ENCODE measurements around the gene INTS7. TPM values are rescaled to one million over a fixed set of nuclear protein-coding genes. Genes with fewer than 3 reads are reported as not detected.

Gene INTS7
- total RNA-seq (2014; rRNA removed; shearing (Covaris generic)), result 9.4 and 15.3 TPM in 2 replicates

- peak; percentile 99 for DNase-seq (ENCODE audit: low spot score)
- in situ Hi-C loops (cut with HindIII; ENCODE audit: low sequenced_read_pairs), result no loop called here
Measured at GRCh38 chr1:212035123-212035834, at the start of gene INTS7, which contains the start of gene DTL. Gene INTS7 (minus strand): TSS chr1:212035557. CDS start chr1:212035437, 120 bp downstream. Gene DTL (plus strand): TSS chr1:212035748. CDS start chr1:212035891, 143 bp downstream.

GRCh38 chr1:212082765-212083406 is 47.5 kb upstream of the INTS7 start:
- no peak for DNase-seq (ENCODE audit: low spot score)
- in situ Hi-C loops (cut with HindIII; ENCODE audit: low sequenced_read_pairs), result no loop called here

GRCh38 chr1:212078826-212079225 is 43.5 kb upstream of the INTS7 start:
- no peak for DNase-seq (ENCODE audit: low spot score)
- in situ Hi-C loops (cut with HindIII; ENCODE audit: low sequenced_read_pairs), result no loop called here

GRCh38 chr1:212077028-212077427 is 41.7 kb upstream of the INTS7 start:
- no peak for DNase-seq (ENCODE audit: low spot score)
- in situ Hi-C loops (cut with HindIII; ENCODE audit: low sequenced_read_pairs), result no loop called here

- DNase-seq (ENCODE audit: low spot score), result no peak
- in situ Hi-C loops (cut with HindIII; ENCODE audit: low sequenced_read_pairs), result no loop called here
Measured at GRCh38 chr1:212074856-212075255, 39.5 kb upstream of the INTS7 start.

GRCh38 chr1:212074313-212074712 is 39.0 kb upstream of the INTS7 start:
- in situ Hi-C loops (cut with HindIII; ENCODE audit: low sequenced_read_pairs), result no loop called here
- DNase-seq (ENCODE audit: low spot score), result no peak

GRCh38 chr1:212073490-212073889 is 38.1 kb upstream of the INTS7 start:
- in situ Hi-C loops (cut with HindIII; ENCODE audit: low sequenced_read_pairs), result no loop called here
- DNase-seq (ENCODE audit: low spot score), result no peak

- in situ Hi-C loops (cut with HindIII; ENCODE audit: low sequenced_read_pairs), result no loop called here
Measured at GRCh38 chr1:212072047-212072446, 36.7 kb upstream of the INTS7 start.

GRCh38 chr1:212070720-212071302 is 35.5 kb upstream of the INTS7 start:
- in situ Hi-C loops (cut with HindIII; ENCODE audit: low sequenced_read_pairs), result no loop called here
- DNase-seq (ENCODE audit: low spot score), result peak; percentile 40

More at GRCh38 chr1:212072047-212072446, 36.7 kb upstream of the INTS7 start:
- no peak for DNase-seq (ENCODE audit: low spot score)

GRCh38 chr1:212067787-212068186 is 32.4 kb upstream of the INTS7 start:
- DNase-seq (ENCODE audit: low spot score), result no peak
- in situ Hi-C loops (cut with HindIII; ENCODE audit: low sequenced_read_pairs), result no loop called here

GRCh38 chr1:212062832-212063438 is 27.6 kb upstream of the INTS7 start:
- in situ Hi-C loops (cut with HindIII; ENCODE audit: low sequenced_read_pairs), result no loop called here
- DNase-seq (ENCODE audit: low spot score), result peak; percentile 55

GRCh38 chr1:212060632-212061472 is 25.5 kb upstream of the INTS7 start:
- in situ Hi-C loops (cut with HindIII; ENCODE audit: low sequenced_read_pairs), result no loop called here
- no peak for DNase-seq (ENCODE audit: low spot score)

GRCh38 chr1:212055333-212055732 is 20.0 kb upstream of the INTS7 start:
- in situ Hi-C loops (cut with HindIII; ENCODE audit: low sequenced_read_pairs), result no loop called here
- no peak for DNase-seq (ENCODE audit: low spot score)

GRCh38 chr1:212053993-212054392 is 18.6 kb upstream of the INTS7 start:
- in situ Hi-C loops (cut with HindIII; ENCODE audit: low sequenced_read_pairs), result no loop called here
- no peak for DNase-seq (ENCODE audit: low spot score)

GRCh38 chr1:212045981-212046380 is 10.6 kb upstream of the INTS7 start:
- in situ Hi-C loops (cut with HindIII; ENCODE audit: low sequenced_read_pairs), result no loop called here
- no peak for DNase-seq (ENCODE audit: low spot score)

- in situ Hi-C loops (cut with HindIII; ENCODE audit: low sequenced_read_pairs), result no loop called here
- no peak for DNase-seq (ENCODE audit: low spot score)
Measured at GRCh38 chr1:212044851-212045250, 9.5 kb upstream of the INTS7 start.

GRCh38 chr1:212042436-212042835 is 7.1 kb upstream of the INTS7 start:
- in situ Hi-C loops (cut with HindIII; ENCODE audit: low sequenced_read_pairs), result no loop called here

GRCh38 chr1:212040629-212041412 is 5.5 kb upstream of the INTS7 start:
- no peak for DNase-seq (ENCODE audit: low spot score)

More at GRCh38 chr1:212042436-212042835, 7.1 kb upstream of the INTS7 start:
- DNase-seq (ENCODE audit: low spot score), result no peak

More at GRCh38 chr1:212040629-212041412, 5.5 kb upstream of the INTS7 start:
- in situ Hi-C loops (cut with HindIII; ENCODE audit: low sequenced_read_pairs), result no loop called here
